SK-N-SH (cell line): ENCODE data around the gene MAPK10. TPM values are rescaled to one million over a fixed set of nuclear protein-coding genes. Genes with fewer than 3 reads are reported as not detected.

Source experiments
- CTCF ChIA-PET: fragments of 300-600, 350-600 bp; formaldehyde crosslinking; extraction: SDS; loops from one replicate; lab custom pipeline; 2021; lab: Yijun Ruan, JAX
- POLR2A ChIA-PET: fragments of 350-600 bp; sonication (Branson Sonifier 250); formaldehyde crosslinking; extraction: SDS; loops from one replicate; lab custom pipeline; 2020; ENCODE audit warnings: antibody characterized with exemption, inconsistent platforms; lab: Yijun Ruan, JAX
- DNase-seq: peaks from one replicate; pipeline ENCODE4 v3.0.0; 2012
- H2AFZ ChIP-seq: fragments of 200-600 bp; sonication (generic); 2 replicates; pipeline ENCODE4 v1.8.1; 2016; ENCODE audit warnings: antibody characterized with exemption, mild to moderate bottlenecking, low read depth
- H3F3A ChIP-seq: fragments of 200-600 bp; sonication (generic); replicated peaks from 2 replicates; pipeline ENCODE3; 2016; ENCODE audit warnings: antibody characterized with exemption, mild to moderate bottlenecking; ENCODE audit not compliant: insufficient read depth
- H3K27ac ChIP-seq, 2 experiments: fragments of 200-500 bp in 1 of 2; fragments of 200-600 bp in 1 of 2; sonication (Bioruptor generic) in 1 of 2; sonication (generic), shearing (Covaris generic) in 1 of 2; 2 replicates each; pipeline versions ENCODE4 v1.5.1 to v1.6.1; 2014 to 2016; ENCODE audit warnings: low read depth in 2 of 2, inconsistent platforms in 1 of 2, low read length in 1 of 2, mild to moderate bottlenecking in 1 of 2, mixed read lengths in 1 of 2
- H3K27me3 ChIP-seq: fragments of 200-600 bp; sonication (generic), shearing (Covaris generic); 2 replicates; pipeline ENCODE4 v1.6.1; 2016; ENCODE audit warnings: mixed run types; ENCODE audit not compliant: insufficient read depth
- H3K36me3 ChIP-seq, 2 experiments: fragments of 200-500 bp in 1 of 2; fragments of 200-600 bp in 1 of 2; sonication (Bioruptor generic) in 1 of 2; sonication (generic) in 1 of 2; replicated peaks in 1 of 2; 2 replicates each; pipeline versions ENCODE3 to v1.5.1; 2014 to 2016; ENCODE audit warnings: low read length in 1 of 2, mild to moderate bottlenecking in 1 of 2; ENCODE audit not compliant: insufficient read depth in 2 of 2, control insufficient read depth in 1 of 2
- H3K4me1 ChIP-seq, 2 experiments: fragments of 200-500 bp in 1 of 2; fragments of 200-600 bp in 1 of 2; sonication (Bioruptor generic) in 1 of 2; sonication (generic), shearing (Covaris generic) in 1 of 2; 2 replicates each; pipeline versions ENCODE4 v1.5.1 to v1.6.1; 2014 to 2016; ENCODE audit warnings: low read depth in 1 of 2, low read length in 1 of 2, mixed run types in 1 of 2; ENCODE audit not compliant: insufficient read depth in 2 of 2, control insufficient read depth in 1 of 2
- H3K4me2 ChIP-seq: fragments of 200-600 bp; sonication (generic), shearing (Covaris generic); 2 replicates; pipeline ENCODE4 v1.6.1; 2017; ENCODE audit warnings: mixed run types
- H3K4me3 ChIP-seq, 2 experiments: fragments of 200-500 bp in 1 of 2; fragments of 200-600 bp in 1 of 2; sonication (Bioruptor generic) in 1 of 2; sonication (generic), shearing (Covaris generic) in 1 of 2; 2 replicates each; pipeline versions ENCODE4 v1.5.1 to v1.8.1; 2014 to 2016; ENCODE audit warnings: low read depth in 2 of 2, inconsistent platforms in 1 of 2, low read length in 1 of 2, mild to moderate bottlenecking in 1 of 2, mixed read lengths in 1 of 2, moderate library complexity in 1 of 2
- H3K79me2 ChIP-seq: fragments of 200-600 bp; sonication (generic); 2 replicates; pipeline ENCODE4 v1.8.1; 2017; ENCODE audit warnings: mild to moderate bottlenecking; ENCODE audit not compliant: insufficient read depth
- H3K9ac ChIP-seq: fragments of 200-600 bp; sonication (generic); 2 replicates; pipeline ENCODE4 v1.6.1; 2017; ENCODE audit warnings: mixed run types
- H3K9me2 ChIP-seq: fragments of 200-600 bp; sonication (generic); 2 replicates; pipeline ENCODE4 v1.6.1; 2017; ENCODE audit warnings: mixed run types
- H3K9me3 ChIP-seq: fragments of 200-600 bp; sonication (generic); 2 replicates; pipeline ENCODE4 v1.6.1; 2017; ENCODE audit warnings: mixed run types, mild to moderate bottlenecking, moderate library complexity
- H4K20me1 ChIP-seq: fragments of 200-600 bp; sonication (generic); 2 replicates; pipeline ENCODE4 v1.6.1; 2017; ENCODE audit warnings: mild to moderate bottlenecking, mixed run types; ENCODE audit not compliant: insufficient read depth
- CHD2 ChIP-seq: fragments of 150-350 bp; IDR thresholded peaks from 2 replicates; pipeline ENCODE4 v1.6.1; 2018; ENCODE audit warnings: low read length; ENCODE audit not compliant: partially characterized antibody
- ELF1 ChIP-seq: IDR thresholded peaks from 2 replicates; pipeline ENCODE4 v1.4.0; 2012
- EP300 ChIP-seq, 2 experiments: IDR thresholded peaks; 2 replicates each; pipeline versions ENCODE4 v1.4.0 to v1.6.1; 2012; ENCODE audit warnings: borderline replicate concordance in 1 of 2, low read depth in 1 of 2, low read length in 1 of 2
- FOSL2 ChIP-seq: IDR thresholded peaks from 2 replicates; pipeline ENCODE4 v1.4.0; 2012; ENCODE audit warnings: low read depth, mild to moderate bottlenecking, moderate library complexity, borderline replicate concordance
- FOXJ3 ChIP-seq: sonication (generic); formaldehyde crosslinking; IDR thresholded peaks from 2 replicates; pipeline ENCODE4 v1.5.1; 2020; ENCODE audit warnings: mild to moderate bottlenecking, missing genetic modification reagents
- FOXM1 ChIP-seq: IDR thresholded peaks from 2 replicates; pipeline ENCODE4 v1.4.0; 2012; ENCODE audit warnings: low read depth, mild to moderate bottlenecking
- GABPA ChIP-seq: IDR thresholded peaks from 2 replicates; pipeline ENCODE4 v1.4.0; 2012; ENCODE audit warnings: low read depth, mild to moderate bottlenecking
- IRF3 ChIP-seq: fragments of 150-350 bp; IDR thresholded peaks from 2 replicates; pipeline ENCODE4 v1.6.1; 2016; ENCODE audit warnings: mild to moderate bottlenecking, low read depth, low read length
- JUND ChIP-seq: IDR thresholded peaks from 2 replicates; pipeline ENCODE4 v1.4.0; 2012
- MAX ChIP-seq: IDR thresholded peaks from 2 replicates; pipeline ENCODE4 v1.4.0; 2012; ENCODE audit warnings: low read depth
- MEF2A ChIP-seq: IDR thresholded peaks from 2 replicates; pipeline ENCODE4 v1.4.0; 2012; ENCODE audit warnings: low read depth, borderline replicate concordance
- PBX3 ChIP-seq: IDR thresholded peaks from 2 replicates; pipeline ENCODE4; 2012
- SIN3A ChIP-seq: IDR thresholded peaks from 2 replicates; pipeline ENCODE4 v1.6.1; 2012; ENCODE audit warnings: low read depth, mild to moderate bottlenecking, low read length, moderate library complexity, borderline replicate concordance
- TCF12 ChIP-seq: IDR thresholded peaks from 2 replicates; pipeline ENCODE4 v1.4.0; 2012
- TEAD4 ChIP-seq: IDR thresholded peaks from 2 replicates; pipeline ENCODE4 v1.4.0; 2012; ENCODE audit warnings: mild to moderate bottlenecking, borderline replicate concordance; ENCODE audit not compliant: insufficient read depth
- ZBTB33 ChIP-seq: IDR thresholded peaks from 2 replicates; pipeline ENCODE4 v1.4.0; 2012; ENCODE audit warnings: low read depth, borderline replicate concordance
- WGBS: methylation state at CpG from one replicate; pipeline ENCODE4 v1.1.6; 2017; ENCODE audit warnings: low lambda C conversion rate; 5-methylcytosine and 5-hydroxymethylcytosine counted together
- polyA plus RNA-seq, 3 experiments: library from polyadenylated mRNA; depleted of rRNA; stranded (reverse); fragments of >200 nt; gene quantifications; 2 replicates each; pipeline ENCODE4 v1.2.3, GENCODE V29; 2012

MAPK10 gene
- polyA plus RNA-seq, 1 of the 3 experiments (the other 2 are of a cell fraction) = 8.1 TPM

GRCh38 chr4:86300516-86300915, 59.3 kb downstream of the MAPK10 start:
- H3K4me1 ChIP-seq = peaks cover 0 to 6% of the 10 kb centered on the region in 2 experiments; a peak in 2 of 4 replicates
- H3K4me3 ChIP-seq = no peak overlapping the region
- peak; percentile 65; the same call in 1 of the 2 replicates for TF ChIP-seq TEAD4
- TF ChIP-seq FOXM1 = no peak
- TF ChIP-seq TCF12 = peak; percentile 56
- TF ChIP-seq PBX3 = peak; percentile 64; the same call in 1 of the 2 replicates
- no peak for TF ChIP-seq ZBTB33
- TF ChIP-seq MEF2A = no peak
- no peak for TF ChIP-seq FOXJ3 (CRISPR knock-in tag)
- TF ChIP-seq IRF3 = no peak
- no peak for TF ChIP-seq FOSL2
- no peak for TF ChIP-seq GABPA
- TF ChIP-seq ELF1 = no peak
- no peak for TF ChIP-seq CHD2
- 0 out of 4 replicates have a peak, but pooled peaks have one; percentile 17 to 63 for TF ChIP-seq EP300 (IDR thresholded peaks at IDR 0.05; ENCODE audit: borderline replicate concordance in 1 of 2, low read depth in 1 of 2, low read length in 1 of 2)
- TF ChIP-seq SIN3A = no peak
- no peak for TF ChIP-seq MAX
- TF ChIP-seq JUND = peak; percentile 28
- no peak overlapping the region for H3K4me2 ChIP-seq
- no peaks in the 10 kb centered on the region for H3K9me3 ChIP-seq
- ChIA-PET CTCF (interaction anchor here (1.3 kb wide), 1 partner anchor 10 kb away, joined by 3 read pairs; no protein-coding TSS in a partner anchor), POLR2A (no interaction called here)
- H3K36me3 ChIP-seq = no peaks in the 10 kb centered on the region
- no peak overlapping the region for H3K9ac ChIP-seq
- H4K20me1 ChIP-seq = no peaks in the 10 kb centered on the region
- no peaks in the 10 kb centered on the region for H3K27me3 ChIP-seq
- no peak overlapping the region for H2AFZ ChIP-seq
- H3K9me2 ChIP-seq = no peaks in the 10 kb centered on the region
- H3F3A ChIP-seq = peaks cover 4% of the 10 kb centered on the region
- no peak for DNase-seq
- 51% methylated on average over 3 of the region's 3 CpGs for WGBS
- H3K27ac ChIP-seq = peak overlapping the region in 1 of 2 experiments; percentile 71; a peak in 1 of 4 replicates
- no peaks in the 10 kb centered on the region for H3K79me2 ChIP-seq
